ENCODE measurements around the gene RMRP.

The RMRP gene

DNA sequence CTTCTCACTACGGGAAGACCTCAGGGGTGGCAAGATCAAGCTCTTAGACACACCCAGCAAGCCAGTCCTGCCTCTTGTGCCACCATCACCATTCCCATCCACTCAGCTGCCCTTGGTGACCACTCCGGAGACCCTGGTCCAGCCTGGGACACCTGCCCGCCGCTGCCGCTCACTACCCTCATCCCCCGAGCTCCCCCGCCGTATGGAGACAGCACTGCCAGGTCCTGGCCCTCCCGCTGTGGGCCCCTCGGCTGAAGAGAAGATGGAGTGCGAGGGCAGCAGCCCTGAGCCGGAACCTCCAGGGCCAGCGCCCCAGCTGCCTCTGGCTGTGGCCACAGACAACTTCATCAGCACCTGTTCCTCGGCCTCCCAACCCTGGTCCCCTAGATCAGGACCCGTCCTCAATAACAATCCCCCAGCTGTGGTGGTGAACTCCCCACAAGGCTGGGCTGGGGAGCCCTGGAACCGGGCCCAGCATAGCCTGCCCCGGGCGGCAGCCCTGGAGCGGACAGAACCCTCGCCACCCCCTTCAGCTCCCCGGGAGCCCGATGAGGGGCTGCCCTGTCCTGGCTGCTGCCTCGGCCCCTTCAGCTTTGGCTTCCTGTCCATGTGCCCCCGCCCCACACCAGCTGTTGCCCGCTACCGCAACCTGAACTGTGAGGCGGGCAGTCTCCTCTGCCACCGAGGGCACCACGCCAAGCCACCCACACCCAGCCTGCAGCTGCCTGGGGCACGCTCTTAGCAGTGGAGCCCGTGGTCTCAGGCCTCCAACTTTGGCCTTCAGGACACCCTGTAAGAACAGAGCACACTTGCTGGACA lies 48.6 kb downstream of the RMRP start:
- no peak for FAIRE-seq

DNA sequence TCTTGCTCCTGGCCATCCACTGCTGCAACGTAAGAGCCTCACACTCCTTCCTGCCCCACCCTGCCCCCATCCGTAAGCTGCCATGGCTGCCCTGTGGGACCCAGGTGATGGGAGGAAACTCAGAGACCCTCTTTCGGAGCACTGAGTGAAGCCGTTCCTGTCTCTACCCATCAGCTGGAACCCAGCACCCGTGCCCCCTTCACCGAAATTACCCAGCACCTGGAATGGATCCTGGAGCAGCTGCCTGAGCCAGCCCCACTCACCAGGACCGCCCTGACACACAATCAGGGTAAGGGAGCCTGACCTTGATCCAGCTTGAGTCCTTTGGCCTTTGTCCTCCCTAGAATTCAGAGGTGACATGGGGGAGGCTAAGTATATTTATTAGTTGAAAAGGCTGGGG lies 49.6 kb downstream of the RMRP start:
- FAIRE-seq = no peak

All from endometrium (tissue), 2 donors.